ENCODE results near the gene CASZ1. TPM values are rescaled to one million over a fixed set of nuclear protein-coding genes. Genes with fewer than 3 reads are reported as not detected.

CASZ1 gene
- total RNA-seq, 1 experiment from 2014 or later, result 2.2 TPM

DNA sequence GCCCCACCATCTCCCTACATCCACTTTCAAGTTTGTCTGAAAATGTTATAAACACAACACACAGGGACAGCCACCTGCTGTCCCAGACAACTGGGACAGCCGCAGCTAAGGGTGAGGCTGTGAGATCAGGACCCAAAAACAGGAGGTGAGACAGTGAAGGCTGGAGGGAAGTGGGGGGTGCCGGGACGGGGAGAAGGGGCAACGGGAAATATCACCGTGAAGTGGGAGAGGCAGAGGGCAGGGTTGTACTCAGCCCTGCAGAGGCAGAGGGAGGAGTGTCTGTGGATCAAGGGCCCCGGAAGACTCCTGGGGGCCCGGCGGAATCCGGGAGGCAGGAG lies 114.4 kb downstream of the CASZ1 start:
- DNase-seq (ENCODE audit: low spot score), result peak; percentile 9
- in situ Hi-C loops (cut with HindIII; ENCODE audit: low sequenced_read_pairs), result no loop called here

DNA sequence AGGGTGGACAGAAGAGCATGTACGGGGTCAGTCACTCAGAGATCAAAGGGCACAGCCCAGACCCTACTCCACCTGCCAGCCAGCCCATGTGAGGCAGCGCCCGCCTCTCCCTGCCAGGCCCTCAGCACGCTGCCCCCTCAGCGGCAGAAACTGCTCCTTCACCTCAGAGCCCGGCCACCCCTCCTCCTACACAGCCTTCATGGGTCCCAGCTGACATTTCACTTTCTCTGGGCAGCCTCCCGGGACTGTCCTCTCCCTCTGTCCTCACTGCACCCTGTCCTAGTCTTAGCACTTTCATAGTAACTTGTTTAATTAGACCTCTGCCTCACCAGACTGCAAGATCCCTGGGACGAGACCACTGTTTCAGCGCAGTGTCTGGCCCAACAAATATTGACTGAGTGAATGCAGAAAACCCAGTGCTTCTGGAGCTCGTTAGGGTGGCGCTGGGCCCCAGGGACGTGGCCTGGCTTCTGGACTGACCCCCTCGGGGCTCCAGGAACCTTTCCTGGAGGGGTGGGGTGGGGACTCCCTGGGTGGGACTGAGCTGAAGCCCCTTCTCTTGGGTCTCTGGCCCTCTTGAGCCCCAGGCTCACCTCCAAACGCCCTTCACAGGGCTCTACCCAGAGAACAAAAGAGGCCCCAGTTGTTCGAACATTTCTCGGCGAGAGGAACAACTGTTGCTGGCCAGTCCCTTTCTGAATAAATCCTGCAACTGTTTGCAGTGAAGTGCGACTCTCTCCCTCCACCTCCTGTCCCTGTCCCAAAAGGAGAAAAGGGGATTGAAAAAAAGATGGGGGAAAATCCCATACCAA lies 114.9 kb downstream of the CASZ1 start:
- in situ Hi-C loops (cut with HindIII; ENCODE audit: low sequenced_read_pairs), result no loop called here
- no peak for DNase-seq (ENCODE audit: low spot score)

DNA sequence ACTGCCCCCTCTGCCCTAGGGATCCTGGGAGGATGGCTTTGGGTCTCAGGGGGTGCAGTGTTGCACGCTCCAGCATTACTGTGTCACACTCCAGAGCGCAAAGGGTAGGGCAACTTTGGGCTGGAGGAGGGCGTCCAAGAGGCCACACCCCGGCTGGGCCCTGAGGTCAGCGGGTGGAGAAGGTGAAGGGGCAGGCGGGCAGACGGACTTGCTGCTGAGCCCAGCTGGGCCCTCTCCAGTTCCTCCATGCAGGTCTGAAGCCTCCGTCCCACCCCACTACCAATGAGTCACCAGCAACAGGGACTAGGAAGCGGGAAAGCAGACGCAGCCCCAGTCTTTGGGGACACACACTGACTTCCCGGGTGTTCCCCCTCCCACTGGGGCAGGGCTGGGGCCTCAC lies 116.0 kb downstream of the CASZ1 start:
- no peak for DNase-seq (ENCODE audit: low spot score)
- in situ Hi-C loops (cut with HindIII; ENCODE audit: low sequenced_read_pairs), result no loop called here

DNA sequence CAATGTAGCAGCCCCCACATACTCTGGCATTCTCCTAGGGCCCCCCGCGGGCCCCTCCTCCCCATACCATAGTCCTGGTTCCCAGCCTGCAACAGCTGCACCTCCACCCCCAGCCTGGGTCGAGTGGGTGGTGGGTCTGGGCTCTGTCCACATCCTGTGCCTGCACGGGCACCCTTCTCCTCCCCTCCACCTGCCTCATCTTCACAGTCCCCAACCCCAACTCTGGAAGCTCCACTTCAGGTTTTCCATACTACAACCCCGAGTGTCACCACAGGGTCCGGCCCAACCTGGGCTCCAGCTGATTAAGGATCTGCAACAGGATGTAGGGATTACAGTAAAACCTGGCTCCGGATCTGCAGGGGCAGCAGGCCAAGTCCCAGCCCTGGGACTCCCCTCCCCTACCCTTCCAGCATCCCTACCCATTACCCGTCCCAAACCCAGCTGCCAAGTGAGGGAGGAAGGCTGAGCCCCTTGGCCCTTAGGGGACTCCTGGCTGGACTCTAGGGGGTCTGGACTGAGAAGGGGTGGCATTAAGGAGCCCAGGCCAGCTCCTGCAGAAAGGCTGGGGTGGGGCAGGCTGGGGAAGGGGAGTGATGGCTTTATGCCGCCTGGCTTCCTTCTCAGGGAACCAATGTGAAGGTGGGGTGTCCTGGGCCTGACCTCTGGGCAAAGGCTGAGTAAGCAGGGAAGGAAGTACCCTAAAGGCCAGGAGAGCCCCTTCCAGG lies 116.8 kb downstream of the CASZ1 start:
- in situ Hi-C loops (cut with HindIII; ENCODE audit: low sequenced_read_pairs), result no loop called here

GRCh38 chr1:10678852-10679251 lies 117.6 kb downstream of the CASZ1 start:
- DNase-seq (ENCODE audit: low spot score), result no peak
- in situ Hi-C loops (cut with HindIII; ENCODE audit: low sequenced_read_pairs), result no loop called here

More for the DNA sequence above, 116.8 kb downstream of the CASZ1 start:
- DNase-seq (ENCODE audit: low spot score), result peak; percentile 46

GRCh38 chr1:10678402-10678801 lies 118.0 kb downstream of the CASZ1 start:
- no peak for DNase-seq (ENCODE audit: low spot score)
- in situ Hi-C loops (cut with HindIII; ENCODE audit: low sequenced_read_pairs), result no loop called here

- DNase-seq (ENCODE audit: low spot score), result peak; percentile 18
- in situ Hi-C loops (cut with HindIII; ENCODE audit: low sequenced_read_pairs), result no loop called here
Observed at GRCh38 chr1:10677491-10678391, 118.7 kb downstream of the CASZ1 start.

DNA sequence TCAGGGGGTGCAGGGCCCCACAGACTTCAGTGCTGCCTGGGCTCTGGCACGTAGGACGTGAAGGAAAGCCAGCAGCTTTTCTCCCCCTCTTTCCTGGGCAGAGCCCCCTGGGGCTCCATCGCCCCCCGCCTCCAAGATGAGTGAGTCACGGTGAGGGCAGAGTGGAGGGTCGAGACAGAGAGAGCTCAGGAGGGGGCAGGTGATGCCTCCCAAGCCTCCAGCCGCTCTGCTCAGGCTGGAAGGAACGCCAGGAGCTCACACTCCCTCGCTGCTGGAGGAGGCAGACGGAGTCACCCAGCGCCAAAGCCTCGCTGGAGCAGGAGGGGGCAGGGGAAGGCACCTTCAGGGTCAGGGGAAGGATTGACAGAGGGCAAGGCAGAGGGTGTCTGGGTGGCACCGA lies 119.5 kb downstream of the CASZ1 start:
- DNase-seq (ENCODE audit: low spot score), result no peak
- in situ Hi-C loops (cut with HindIII; ENCODE audit: low sequenced_read_pairs), result no loop called here

- DNase-seq (ENCODE audit: low spot score), result no peak
- in situ Hi-C loops (cut with HindIII; ENCODE audit: low sequenced_read_pairs), result no loop called here
Observed at GRCh38 chr1:10675813-10676212, 120.6 kb downstream of the CASZ1 start.

DNA sequence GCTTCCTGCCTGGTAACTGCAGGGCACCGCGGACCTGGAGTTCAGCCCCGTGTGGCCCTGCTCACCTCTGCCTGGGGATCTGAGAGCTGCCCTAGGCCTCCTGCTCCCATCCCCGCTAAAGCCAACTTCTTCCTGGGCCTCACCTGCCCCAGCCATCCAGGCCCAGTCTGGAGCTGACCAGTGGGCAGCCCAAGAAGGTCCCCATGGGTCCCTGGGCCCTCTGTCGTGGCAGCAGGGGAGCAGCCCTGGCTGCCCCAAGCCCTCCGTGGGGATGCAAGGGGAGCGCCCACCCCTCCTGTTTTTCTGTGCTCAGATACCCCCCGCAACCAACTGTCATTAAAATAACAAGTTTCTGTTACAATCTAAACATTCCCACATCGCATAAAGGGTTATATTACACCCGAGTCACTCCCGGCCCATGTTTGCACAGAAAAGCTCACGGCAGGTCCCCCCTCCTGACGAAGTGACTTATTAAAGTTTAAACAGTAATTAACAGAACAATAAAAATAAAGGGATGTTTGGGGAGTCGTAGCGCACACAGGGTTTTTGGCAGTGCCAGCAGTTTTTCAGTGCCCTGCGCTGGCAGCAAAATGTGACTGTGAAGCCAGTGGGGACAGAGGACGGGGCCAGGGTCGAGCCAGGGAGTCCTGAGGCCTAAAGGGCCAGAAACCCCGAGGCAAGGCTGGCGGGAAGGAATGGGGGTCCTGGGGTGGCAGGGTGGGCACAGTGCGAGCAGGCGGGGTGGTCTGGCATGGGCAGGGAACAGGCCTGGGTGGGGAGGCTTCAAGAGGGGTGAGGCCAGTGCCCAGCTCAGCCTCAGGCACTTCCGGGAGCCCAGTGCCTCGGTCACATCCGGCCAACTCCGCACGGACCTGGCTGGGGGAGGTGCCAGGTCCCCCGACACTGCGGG lies 121.5 kb downstream of the CASZ1 start:
- no peak for DNase-seq (ENCODE audit: low spot score)
- in situ Hi-C loops (cut with HindIII; ENCODE audit: low sequenced_read_pairs), result no loop called here

- in situ Hi-C loops (cut with HindIII; ENCODE audit: low sequenced_read_pairs), result no loop called here
Observed at GRCh38 chr1:10674222-10674621, 122.2 kb downstream of the CASZ1 start.

DNA sequence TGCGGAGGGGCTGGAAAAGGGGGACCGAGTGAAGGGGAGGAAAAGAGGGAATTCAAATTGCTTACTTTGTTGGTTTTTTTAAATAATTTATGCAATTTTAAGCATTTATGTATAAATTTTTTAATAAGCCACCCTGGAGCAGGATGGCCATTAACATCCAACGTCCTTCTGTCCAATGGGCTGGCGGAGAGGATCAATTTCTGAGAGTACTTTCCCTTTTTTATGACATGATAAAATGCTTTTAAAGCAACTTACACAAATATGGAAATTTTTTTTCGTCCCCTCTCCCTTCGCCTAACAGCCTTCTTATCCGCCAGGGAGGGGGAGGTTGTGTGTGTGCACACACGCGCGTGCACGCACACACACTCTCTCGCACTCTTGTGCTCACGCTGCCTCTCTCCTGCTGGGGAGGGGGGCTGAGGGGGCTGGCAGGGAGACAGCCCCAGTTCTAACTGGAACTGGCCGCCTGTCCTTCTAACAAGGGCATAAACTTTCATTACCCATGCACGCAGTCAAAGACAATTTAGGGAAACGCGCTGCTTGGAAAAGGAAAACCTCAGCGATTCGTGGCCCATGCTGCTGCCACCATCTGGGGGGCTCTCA lies 123.2 kb downstream of the CASZ1 start:
- in situ Hi-C loops (cut with HindIII; ENCODE audit: low sequenced_read_pairs), result no loop called here
- no peak for DNase-seq (ENCODE audit: low spot score)

More at GRCh38 chr1:10674222-10674621, 122.2 kb downstream of the CASZ1 start:
- DNase-seq (ENCODE audit: low spot score), result no peak

GRCh38 chr1:10672343-10673050 lies 123.9 kb downstream of the CASZ1 start:
- DNase-seq (ENCODE audit: low spot score), result no peak
- in situ Hi-C loops (cut with HindIII; ENCODE audit: low sequenced_read_pairs), result no loop called here

GRCh38 chr1:10671622-10672342 lies 124.7 kb downstream of the CASZ1 start:
- no peak for DNase-seq (ENCODE audit: low spot score)
- in situ Hi-C loops (cut with HindIII; ENCODE audit: low sequenced_read_pairs), result no loop called here

DNA sequence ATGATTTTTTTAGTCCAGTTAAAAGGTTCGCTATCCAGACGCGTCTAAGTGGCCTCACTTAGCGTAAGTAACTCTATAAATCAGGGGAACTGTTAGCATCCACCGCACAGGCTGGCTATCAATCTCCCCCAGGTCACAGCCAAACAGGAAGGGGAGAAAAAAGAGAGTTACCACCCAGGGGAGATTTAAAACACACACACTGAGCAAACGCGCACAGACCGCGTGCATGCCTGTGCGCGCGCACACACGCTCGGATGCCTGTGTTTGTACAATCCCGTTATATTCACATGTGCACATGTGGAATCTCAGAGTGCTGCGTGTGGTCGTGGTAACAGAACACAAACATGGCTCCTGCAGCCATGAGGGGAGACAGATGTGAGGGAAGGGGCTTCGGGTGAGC lies 125.4 kb downstream of the CASZ1 start:
- DNase-seq (ENCODE audit: low spot score), result no peak
- in situ Hi-C loops (cut with HindIII; ENCODE audit: low sequenced_read_pairs), result no loop called here

DNA sequence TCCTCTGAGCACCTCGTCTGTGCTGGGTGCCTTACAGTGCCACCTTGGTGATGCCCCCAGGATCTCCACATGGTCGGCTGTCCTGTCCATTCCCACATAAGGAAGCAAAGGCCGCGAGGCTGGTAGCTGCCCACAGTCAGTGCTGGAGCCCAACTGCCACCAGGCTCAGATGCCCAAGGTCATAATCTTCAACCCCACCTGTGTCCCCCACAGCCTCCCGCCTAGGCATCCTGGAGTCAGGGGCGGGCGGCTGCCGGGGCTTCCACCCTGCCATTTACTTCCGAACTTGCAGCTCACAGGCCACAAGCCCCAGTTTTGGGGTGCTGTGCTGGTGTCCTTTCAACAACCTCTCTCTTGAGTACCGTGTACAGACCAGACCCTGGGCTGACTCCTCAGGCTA lies 126.3 kb downstream of the CASZ1 start:
- in situ Hi-C loops (cut with HindIII; ENCODE audit: low sequenced_read_pairs), result no loop called here
- DNase-seq (ENCODE audit: low spot score), result no peak

GRCh38 chr1:10669570-10669969 lies 126.9 kb downstream of the CASZ1 start:
- no peak for DNase-seq (ENCODE audit: low spot score)
- in situ Hi-C loops (cut with HindIII; ENCODE audit: low sequenced_read_pairs), result no loop called here
